GM20000 (cell line): Measurements from ENCODE around the gene KANK4.

Experiments
- DNase-seq: peaks from one replicate; pipeline ENCODE4 v3.0.0; 2012; ENCODE audit warnings: low spot score
- CTCF ChIP-seq: IDR thresholded peaks from 2 replicates; pipeline ENCODE4 v1.5.1; 2012; ENCODE audit warnings: mild to moderate bottlenecking, control low read depth; ENCODE audit errors: extremely low read depth, missing control alignments

The KANK4 gene

DNA sequence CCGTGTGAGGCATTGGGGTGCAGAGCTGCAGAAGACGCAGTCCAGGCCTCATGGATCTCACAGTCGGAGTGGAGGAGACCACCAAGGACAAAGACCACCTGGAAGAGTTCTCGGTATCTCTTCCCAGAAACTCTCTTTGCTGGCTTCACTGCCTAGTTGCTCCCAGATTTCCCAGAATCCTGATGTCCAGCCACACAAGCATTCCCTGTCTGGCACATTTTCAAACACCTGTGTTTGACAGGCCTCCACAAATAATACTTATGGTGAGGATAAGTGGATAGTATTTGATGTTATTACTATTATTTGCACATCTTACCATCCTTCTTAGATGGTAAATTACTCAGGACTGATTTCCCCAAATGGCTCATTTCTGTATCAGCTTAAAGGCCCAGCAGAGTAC lies 27.7 kb upstream of the KANK4 start:
- no peak for TF ChIP-seq CTCF
- DNase-seq: no peak

DNA sequence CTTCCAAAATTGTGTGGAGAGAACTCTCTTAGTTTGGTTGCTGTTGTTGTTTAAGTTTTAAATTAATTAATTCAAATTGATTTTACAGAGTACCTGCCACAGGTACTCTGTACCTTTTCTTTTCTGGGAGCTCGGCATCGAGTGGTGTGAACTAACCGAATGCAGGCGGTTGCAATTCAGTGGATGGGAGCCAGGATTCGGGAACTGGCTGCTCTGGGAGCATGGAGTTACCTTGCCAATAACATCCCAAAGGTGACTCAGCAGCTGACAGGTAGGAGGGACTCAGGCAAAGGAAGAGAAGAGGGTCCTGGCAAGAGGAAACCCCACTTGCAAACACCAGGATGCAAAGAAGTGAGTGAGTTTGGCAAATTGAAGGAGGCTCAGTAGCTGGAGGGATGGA lies 24.7 kb upstream of the KANK4 start:
- no peak for DNase-seq
- TF ChIP-seq CTCF: no peak

GRCh38 chr1:62342270-62342669 lies 23.0 kb upstream of the KANK4 start:
- TF ChIP-seq CTCF: no peak
- DNase-seq: no peak

DNA sequence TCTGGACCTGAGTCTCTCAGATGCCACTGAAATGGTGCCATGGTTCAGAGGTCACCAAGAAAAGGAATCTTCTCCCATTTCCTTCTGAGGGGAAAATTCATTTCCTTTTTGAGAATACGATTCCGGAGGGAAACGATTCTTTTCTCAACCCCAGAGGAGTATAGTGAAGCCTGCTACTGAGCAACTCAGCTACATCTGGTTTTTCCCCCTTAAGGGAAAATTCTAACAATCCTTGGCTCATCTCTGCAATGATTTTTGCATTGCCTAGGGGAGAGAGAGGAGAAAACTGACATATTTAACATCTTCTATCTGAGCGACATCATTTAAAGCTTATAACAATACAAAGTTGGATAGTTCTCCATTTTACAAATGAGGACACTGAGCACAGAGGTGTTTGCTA lies 22.4 kb upstream of the KANK4 start:
- DNase-seq: no peak
- no peak for TF ChIP-seq CTCF

- no peak for TF ChIP-seq CTCF
- DNase-seq: no peak
These were observed 21.9 kb upstream of the KANK4 start for GRCh38 chr1:62341089-62341488.

DNA sequence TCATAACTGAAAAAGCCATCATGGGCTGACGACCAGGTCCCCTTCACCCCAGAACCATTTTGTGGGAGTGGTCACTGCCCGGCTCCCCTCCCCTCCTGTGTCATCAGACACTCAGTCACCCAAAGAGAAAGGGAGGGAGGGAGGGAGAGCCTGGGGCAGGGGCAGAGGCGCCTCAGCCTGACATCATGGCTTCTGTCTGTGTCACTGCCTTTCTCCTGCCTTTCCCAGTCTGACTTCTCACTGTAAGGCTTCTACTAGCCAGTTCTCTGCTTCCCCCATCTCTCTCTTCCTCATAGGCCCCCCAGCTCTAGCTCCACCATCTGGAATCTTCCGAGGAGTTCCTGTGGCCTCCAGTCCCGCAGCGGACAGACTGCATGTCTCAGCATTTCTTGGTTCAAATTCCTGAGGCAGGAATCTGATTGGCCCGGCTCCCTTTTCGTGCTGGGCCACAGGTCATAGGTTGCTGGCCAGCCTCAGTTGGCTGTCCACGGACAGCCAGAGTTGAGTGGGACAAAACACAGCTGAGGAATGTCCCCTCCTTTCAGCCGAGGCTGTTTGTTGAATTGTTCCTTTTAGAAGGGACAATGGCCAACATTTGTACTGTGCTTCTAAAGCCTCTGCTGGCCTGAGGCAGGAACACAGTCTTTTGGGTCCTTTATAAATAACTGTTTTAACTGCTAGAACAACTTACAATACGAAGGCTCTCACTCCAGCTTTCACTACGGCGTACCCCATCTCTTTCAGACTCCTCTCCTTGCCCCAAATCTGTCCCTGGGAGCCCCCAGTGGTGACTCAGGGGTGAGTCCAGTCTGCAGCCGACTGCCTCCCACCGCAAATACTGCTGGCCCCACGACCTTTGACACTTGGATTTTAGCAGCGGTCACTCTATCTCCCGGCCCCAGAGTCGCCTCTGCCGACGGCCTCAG lies 18.7 kb upstream of the KANK4 start:
- TF ChIP-seq CTCF: no peak
- DNase-seq: no peak

- TF ChIP-seq CTCF: no peak
- DNase-seq: no peak
These were observed 17.9 kb upstream of the KANK4 start for GRCh38 chr1:62336995-62337705.
